HG02571 (cell line): ENCODE results near the gene DPEP3.
"Not testable (repeated sequence)": the region's sequence is repeated elsewhere in the genome, so short reads cannot be mapped to it uniquely, and the experiment has no call there.

Experiments
- ATAC-seq: cut with Tn5 transposase; IDR thresholded peaks from one replicate; pipeline ENCODE4 v1.9.1; 2021; ENCODE audit warnings: mild to moderate bottlenecking, moderate library complexity; ENCODE audit not compliant: unreplicated experiment

Gene DPEP3, protein sequence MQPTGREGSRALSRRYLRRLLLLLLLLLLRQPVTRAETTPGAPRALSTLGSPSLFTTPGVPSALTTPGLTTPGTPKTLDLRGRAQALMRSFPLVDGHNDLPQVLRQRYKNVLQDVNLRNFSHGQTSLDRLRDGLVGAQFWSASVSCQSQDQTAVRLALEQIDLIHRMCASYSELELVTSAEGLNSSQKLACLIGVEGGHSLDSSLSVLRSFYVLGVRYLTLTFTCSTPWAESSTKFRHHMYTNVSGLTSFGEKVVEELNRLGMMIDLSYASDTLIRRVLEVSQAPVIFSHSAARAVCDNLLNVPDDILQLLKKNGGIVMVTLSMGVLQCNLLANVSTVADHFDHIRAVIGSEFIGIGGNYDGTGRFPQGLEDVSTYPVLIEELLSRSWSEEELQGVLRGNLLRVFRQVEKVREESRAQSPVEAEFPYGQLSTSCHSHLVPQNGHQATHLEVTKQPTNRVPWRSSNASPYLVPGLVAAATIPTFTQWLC

DNA sequence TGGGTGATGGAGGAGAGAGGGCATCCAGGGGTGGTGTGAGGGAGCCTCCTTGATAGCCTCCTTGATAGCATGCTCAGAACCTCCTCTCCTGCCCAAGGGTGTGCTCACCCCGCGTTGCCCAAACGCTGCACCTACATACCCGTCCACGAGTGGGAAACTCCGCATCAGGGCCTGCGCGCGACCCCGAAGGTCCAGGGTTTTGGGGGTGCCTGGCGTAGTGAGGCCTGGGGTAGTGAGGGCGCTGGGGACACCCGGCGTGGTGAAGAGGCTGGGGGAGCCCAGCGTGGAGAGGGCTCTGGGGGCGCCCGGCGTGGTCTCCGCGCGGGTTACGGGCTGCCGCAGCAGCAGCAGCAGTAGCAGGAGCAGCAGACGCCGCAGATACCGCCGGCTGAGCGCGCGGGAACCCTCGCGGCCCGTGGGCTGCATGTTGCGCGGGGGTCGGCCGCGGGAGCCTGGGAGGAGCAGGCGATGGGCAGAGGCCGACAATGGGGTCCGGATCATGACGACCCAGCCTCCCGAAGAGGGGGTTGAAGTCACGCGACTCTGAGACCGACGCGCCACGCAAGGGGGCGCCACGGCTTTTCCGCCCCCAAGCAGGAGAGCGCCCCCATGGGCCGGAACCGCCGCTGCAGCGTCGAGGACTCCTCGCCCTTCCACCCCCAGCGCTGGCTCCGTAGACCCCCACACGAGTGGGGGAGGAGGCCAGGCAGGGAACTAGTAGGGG lies at the start of gene DPEP3:
DPEP3 (minus strand) TSS at position 545 of the 724 bp plus-strand sequence; CDS start at position 426, 119 bp downstream.
- no peak for ATAC-seq

DNA sequence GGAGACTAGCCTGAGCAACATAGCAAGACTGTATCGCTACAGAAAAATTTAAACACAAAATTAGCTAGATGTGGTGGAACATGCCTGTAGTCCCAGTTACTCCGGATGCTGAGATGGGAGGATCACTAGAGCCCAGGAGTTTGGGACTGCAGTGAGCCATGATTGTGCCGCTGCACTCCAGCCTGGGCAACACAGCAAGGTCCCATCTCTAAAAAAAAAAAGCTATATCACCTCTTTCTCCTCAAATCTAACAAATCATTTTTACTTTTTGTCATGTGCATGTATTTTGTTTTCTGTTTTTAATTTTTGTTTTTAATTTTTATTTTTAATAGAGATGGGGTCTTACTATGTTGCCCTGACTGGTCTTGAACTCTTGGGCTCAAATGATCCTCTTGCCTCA lies 48.7 kb upstream of the DPEP3 start:
- ATAC-seq, result no peak

DNA sequence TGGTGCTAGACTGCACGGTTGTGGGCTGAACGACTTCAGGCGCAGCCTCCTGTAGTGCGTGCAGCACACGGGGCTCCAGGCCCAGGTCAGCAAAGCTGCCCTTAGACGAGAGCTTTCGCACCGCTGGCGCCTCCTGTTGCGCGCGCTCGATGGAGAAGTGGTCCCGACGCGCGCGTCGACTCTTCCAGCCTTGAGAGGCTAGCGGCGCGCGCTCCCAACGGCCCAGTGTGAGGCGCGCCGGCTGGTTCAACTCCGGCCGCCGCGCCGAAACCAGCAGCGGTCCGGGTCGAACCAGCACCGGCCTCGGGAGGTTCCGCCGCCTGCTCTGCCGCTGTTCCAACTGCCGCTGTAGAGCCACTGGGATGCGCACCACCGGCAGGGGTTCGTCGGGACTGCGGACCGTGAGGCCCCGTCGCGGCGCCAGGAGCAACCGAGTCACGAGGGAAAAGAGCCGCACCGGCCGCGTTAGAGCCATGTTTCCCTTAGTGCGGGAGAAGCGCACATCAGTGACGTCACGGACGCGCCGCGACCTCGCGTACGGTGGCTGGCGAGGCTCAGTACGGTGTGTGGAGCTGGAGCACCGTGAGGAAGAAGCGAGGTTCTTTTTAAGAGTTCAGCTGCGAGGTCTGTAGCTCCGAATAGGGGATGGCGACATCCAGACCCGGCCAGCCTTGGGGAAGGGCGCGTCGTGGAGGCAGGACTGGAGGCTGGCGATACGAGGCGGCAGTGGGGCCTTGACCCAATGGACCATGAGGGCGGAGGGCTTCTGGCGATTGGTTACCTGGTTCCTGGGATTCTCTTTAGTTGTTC lies 42.6 kb upstream of the DPEP3 start, which contains the start of the genes DDX28 and DUS2:
DDX28 (minus strand) TSS at position 505 of the 810 bp plus-strand sequence; CDS start at position 475, 30 bp downstream.
DUS2 (plus strand) TSS at position 557 of the 810 bp plus-strand sequence. CDS start 14,740 bp downstream, outside the sequence.
- peak; percentile 68 for ATAC-seq

DNA sequence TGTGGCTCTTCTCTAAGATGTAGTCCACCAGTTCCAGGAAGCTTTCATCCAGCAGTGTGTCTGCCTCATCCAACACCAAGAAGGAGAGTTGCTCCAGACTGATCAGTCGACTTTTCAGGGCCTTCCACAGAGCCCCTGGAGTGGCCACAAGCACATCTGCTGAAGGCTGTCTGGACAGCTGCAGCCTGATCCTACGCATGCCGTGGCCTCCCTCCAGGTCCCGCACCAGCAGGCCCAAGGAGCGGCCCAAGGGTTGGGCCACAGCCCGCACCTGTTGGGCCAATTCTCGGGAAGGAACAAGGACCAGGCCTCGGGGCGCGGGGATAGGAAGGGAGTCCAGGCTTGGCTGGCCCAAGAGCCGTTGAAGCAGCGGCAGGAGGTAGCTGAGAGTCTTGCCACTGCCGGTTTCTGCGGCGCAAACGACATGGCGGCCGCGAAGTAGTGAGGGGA lies 42.0 kb upstream of the DPEP3 start:
- ATAC-seq, result peak; percentile 7

DNA sequence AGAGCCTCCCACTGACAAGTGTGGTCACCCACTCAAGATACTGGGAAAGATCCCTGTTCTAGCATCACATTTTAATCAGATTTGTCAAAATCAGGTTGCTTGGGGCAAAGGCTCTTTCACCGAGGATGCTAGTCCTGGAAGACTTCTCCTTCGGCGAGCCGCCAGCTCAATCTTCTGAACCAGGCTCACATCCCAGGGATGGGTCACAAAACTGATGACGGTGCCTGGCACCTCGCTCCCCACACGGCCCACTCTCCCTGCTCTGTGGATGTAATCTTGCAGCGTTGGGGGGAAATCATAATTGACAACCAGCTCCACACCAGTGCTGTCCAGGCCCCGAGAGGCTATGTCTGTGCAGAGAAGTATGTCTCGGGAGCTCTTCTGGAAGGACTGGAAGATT lies 41.2 kb upstream of the DPEP3 start:
- ATAC-seq, result no peak

DNA sequence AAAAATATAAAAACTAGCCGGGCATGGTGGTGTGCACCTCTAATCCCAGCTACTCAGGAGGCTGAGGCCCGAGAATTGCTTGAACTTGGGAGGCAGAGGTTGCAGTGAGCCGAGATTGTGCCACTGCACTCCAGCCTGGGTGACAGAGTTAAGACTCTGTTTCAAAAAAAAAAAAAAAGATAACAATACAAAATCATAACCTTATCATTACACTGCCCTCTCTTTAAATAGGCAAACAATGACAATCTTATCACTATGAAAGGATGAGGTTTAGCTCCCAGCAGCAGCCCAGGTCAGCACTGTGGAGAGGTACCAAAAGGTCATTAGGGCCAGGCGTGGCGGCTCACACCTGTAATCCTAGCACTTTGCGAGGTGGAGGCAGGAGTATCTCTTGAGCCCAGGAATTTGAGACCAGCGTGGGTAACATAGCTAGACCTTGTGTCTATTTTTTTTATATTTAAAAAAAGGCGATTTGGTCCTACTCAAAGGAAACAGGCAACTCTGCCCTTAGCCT lies 38.9 kb upstream of the DPEP3 start:
- no peak for ATAC-seq

DNA sequence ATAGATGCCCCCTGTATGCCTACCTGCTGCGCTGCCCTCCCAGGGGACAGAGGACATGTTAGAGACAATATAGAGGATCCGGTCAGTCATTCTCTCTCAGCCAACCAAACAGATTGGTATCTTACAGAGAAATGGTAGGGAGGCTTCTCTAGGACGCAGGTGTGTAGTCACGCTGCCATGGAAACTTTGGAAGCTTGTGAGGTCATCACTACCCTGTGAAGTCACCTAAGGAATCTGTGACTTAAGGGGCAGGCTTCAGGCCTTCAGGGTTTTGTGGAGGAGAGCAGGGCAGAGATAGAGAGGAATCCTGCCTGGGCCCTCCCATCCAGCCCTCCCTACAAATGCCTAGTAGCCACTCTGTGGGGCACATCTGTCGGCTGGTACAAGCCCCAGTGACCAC lies 35.4 kb upstream of the DPEP3 start, which contains the start of gene DPEP2NB:
DPEP2NB (minus strand) TSS at position 231 of the 400 bp plus-strand sequence; CDS start at position 90, 141 bp downstream.
- no peak for ATAC-seq

DNA sequence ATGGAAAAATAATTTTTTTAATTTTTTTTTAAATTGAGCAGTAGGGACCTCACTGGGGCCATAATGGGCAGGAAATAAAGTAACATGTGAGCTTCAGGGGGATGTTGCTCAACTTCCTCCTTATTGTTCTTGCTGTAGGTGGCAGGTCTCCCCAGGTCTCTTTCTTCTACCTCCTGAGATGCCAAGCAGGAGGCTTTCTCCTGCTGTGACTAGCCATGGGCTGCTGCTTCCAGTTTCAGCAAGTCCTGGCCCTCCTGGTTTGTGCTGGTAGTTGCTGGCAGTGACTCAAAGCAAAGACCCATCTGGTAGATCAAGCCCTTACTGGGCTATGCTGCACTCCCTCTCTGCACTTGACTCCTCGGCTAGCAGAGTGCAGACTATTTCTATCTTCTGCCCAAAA lies 33.1 kb upstream of the DPEP3 start:
- ATAC-seq, result no peak

DNA sequence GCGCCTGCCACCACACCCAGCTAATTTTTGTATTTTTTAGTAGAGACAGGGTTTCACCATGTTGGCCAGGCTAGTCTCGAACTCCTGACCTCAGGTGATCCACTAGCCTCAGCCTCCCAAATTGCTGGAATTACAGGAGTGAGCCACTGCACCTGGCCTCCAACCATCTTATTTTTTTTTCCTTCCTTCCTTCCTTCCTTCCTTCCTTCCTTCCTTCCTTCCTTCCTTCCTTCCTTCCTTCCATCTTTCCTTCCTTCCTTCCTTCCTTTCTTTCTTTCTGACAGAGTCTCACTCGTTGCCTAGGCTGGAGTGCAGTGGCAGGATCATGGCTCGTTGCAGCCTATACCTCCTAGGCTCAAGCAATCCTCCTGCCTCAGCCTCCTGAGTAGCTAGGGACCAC lies 29.6 kb upstream of the DPEP3 start:
- ATAC-seq, result not testable (repeated sequence)

DNA sequence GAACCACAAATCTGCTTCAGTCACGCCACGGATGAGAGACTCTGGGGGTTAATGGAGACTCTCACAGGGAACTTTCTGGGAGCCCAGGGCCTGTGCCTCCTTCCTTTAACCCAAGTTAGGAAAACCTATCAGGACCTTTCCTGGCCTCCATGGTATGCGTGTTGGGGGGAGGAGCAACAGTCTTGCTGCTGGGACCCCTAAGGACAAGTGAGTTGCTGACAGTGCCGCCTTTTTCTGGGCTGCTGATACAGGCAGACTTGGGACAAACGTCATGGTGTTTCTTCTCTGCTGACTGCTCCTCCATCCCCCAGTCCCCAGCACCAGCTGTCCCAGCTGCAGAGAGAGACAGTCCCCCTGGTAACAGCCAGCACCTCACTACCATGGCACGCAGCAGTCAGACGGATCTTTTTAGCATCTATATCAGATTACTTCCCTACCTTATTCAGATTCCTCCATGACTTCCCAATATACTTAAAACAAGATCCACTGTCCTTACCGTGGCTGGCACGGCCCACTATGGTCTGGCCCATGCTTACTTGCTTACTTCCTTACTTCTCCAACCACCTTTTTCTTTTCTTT lies 28.9 kb upstream of the DPEP3 start:
- ATAC-seq, result no peak

DNA sequence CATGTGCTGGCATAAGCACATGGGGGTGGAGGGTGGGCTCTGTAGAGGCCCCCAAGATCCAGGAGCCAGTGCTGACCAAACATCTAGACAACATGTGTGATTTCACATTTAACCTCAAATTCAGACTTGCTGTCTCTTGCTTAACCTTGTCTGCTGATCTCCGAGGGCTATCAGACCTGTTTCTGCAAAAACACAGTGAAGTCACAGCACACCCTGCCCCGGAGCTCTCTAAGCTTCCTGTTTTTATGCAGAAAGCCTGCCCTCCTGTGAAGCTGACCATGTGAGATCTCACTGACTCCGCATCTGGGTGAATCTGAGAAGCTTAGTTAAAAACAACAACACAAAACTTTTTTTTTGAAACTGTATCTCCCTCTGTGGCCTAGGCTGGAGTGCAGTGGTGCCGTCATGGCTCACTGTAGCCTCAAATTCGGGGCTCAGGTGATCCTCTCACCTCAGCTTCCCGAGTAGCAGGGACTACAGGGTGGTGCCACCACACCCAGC lies 25.5 kb upstream of the DPEP3 start:
- no peak for ATAC-seq

DNA sequence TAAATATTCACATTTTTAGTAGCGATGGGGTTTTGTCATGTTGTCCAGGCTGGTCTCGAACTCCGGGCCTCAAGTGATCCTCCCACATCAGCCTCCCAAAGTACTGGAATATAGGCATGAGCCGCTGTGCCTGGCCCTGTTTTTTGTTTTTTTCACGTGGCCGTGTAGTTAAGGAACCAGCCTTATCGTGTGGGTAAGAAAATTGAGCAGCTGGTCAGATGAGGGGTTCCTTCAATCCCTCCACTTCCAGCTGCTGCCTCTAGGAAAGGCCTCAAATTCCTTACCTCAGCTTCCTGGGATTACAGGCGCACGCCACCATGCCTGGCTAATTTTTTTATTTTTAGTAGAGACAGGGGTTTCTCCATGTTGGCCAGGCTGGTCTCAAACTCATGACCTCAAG lies 24.9 kb upstream of the DPEP3 start:
- ATAC-seq, result no peak

DNA sequence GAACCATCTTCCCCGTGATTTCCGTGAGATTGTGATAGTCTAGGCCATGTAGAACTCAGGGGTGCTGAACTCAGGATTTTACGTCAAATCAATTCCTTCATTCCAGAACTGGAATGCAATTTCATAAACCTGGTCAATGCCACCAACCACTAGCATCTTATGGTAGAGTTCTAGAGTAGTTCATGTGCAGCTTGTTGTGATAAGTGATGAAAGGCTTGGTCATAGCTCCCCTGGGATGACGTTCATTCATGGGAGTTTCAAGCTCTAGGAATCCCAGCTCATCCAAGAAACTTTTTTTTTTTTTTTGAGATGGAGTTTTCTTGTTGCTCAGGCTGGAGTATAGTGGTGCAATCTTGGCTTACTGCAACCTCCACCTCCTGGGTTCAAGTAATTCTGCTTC lies 22.7 kb upstream of the DPEP3 start:
- no peak for ATAC-seq

DNA sequence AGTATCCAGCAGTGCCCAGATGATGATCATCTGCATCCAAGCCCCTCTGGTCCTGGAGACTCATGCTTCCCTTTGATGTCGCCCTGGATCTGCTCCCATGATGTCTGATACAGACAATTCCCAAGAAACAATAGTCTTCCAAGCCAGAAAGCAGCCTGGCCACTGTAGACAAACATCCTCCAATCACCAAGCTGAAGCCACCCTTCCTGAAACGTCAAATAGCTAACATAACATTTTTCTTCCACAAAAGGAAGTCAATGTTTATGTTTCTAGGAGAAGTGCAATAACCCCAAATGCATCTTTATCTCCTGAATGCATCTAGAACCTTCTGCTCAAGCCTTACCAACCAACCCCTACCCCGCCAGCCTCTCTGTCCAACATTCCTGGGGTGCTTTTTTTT lies 20.2 kb upstream of the DPEP3 start:
- no peak for ATAC-seq

DNA sequence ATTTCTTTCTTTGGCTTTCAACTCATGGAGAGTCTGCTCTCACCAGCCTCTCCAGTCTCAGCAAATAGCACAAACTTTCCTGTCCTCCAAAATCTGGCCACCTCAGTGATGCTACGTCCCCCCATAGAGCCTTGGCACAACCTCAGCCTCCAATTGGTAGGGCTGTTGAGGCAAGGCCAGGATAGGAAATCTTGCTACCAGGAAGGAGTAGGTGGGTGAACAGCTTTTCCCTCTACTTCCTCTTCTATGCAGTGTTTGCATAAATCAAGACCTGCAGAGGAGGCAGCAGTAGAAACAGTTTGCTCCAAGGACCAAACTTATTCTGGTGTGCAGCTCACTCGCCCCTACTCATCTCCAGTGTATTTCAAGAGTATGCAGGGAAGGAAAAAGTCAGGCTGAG lies 19.7 kb upstream of the DPEP3 start:
- ATAC-seq, result no peak

DNA sequence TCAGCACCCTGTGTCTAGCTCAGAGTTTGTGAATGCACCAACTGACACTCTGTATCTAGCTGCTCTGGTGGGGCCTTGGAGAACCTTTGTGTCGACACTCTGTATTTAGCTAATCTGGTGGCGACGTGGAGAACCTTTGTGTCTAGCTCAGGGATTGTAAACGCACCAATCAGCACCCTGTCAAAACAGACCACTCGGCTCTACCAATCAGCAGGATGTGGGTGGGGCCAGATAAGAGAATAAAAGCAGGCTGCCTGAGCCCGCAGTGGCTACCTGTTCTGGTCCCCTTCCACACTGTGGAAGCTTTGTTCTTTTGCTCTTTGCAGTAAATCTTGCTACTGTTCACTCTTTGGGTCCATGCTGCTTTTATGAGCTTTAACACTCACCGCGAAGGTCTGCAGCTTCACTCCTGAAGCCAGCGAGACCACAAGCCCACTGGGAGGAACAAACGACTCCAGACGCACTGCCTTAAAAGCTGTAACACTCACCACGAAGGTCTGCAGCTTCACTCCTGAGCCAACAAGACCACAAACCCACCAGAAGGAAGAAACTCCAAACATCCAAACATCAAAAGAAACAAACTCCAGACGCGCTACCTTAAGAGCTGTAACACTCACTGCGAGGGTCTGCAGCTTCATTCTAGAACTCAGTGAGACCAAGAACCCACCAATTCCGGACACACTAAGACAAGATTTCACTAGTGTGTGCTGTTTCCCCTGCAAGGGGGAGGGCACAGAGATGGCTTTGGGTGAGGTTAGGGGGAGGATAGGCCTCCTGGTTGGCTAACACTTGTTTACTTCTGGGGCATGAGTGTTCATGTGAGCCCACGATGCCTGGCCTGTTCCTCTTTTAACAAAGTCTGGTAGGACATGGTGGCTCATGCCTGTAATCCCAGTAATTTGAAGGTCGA lies 18.7 kb upstream of the DPEP3 start, which contains the start of gene DPEP2:
DPEP2 (minus strand) TSS at position 706 of the 910 bp plus-strand sequence. CDS start 6,272 bp downstream, outside the sequence.
- ATAC-seq, result not testable (repeated sequence)

DNA sequence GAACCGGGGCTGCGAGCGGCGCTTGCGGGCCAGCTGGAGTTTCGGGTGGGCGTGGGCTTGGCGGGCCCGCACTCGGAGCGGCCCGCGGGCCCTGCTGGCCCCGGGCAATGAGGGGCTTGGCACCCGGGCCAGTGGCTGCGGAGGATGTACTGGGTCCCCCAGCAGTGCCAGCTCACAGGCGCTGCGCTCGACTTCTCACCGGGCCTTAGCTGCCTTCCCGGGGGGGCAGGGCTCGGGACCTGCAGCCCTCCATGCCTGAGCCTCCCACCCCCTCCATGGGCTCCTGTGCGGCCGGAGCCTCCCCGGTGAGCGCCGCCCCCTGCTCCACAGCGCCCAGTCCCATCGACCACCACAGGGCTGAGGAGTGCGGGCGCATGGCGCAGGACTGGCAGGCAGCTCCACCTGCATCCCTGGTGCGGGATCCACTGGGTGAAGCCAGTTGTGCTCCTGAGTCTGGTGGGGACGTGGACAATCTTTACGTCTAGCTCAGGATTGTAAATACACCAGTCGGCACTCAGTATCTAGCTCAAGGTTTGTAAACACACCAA lies 18.0 kb upstream of the DPEP3 start:
- not testable (repeated sequence) for ATAC-seq

DNA sequence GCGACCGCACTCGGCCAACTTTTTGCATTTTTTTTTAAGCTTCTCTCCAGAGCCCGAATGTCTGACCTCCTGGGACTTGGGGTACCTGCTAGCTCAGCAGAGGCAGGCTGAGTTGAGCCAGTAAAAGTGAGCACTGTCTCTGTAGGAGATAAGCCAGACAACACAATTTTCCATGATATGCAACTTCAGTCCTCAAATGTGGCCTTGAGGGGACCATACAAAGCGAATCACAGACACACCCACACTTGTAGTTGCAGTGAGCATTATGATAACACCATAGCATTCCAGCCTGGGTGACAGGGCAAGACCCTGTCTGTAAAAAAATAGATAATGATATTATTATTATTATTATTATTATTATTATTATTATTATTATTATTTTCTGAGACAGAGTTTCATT lies 16.4 kb upstream of the DPEP3 start:
- no peak for ATAC-seq
